MM.1S (cell line): ENCODE measurements around the gene MINDY3.

Experiments used
- EZH2 ChIP-seq: fragments of 300-600 bp; sonication (generic); optimal IDR thresholded peaks from 2 replicates; pipeline ENCODE3; 2017; ENCODE audit warnings: low read depth, mild to moderate bottlenecking, antibody characterized with exemption, low read length, mixed read lengths
- EZH2phosphoT487 ChIP-seq: fragments of 300-600 bp; sonication (generic); IDR thresholded peaks from 2 replicates; pipeline ENCODE4 v1.6.1; 2018; ENCODE audit warnings: antibody characterized with exemption, low read length
- TF ChIP-seq, protein P1 (sequence below): fragments of 300-600 bp; sonication (generic); IDR thresholded peaks from 2 replicates; pipeline ENCODE4 v1.5.1; 2016; ENCODE audit warnings: antibody characterized with exemption, low read length, mixed read lengths

DNA sequence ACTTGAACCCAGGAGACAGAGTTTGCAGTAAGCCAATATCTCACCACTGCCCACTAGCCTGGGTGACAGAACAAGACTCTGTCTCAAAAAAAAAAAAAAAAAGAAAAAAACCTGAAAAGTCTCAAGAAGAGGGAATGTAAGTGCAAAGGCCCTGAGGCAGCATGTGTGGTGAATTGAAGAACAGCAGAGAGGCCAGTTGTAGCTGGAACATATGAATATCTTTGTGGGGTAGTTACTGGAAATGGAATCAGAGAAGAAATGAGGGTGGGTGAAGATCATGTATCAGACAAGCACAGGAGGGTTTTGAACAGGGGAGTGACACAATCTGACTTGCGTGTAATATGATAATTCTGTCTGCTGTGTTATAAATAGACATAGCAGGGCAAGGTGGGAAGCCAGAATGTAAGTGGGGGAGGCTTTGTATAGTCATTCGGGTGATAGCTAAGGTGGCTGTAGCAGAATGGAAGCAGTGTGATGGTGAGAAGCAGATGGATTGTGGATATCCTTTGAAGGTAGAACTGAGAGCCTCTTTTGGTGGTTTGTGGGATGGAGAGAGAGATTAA is 95.3 kb downstream of the MINDY3 start:
- TF ChIP-seq, protein P1, sequence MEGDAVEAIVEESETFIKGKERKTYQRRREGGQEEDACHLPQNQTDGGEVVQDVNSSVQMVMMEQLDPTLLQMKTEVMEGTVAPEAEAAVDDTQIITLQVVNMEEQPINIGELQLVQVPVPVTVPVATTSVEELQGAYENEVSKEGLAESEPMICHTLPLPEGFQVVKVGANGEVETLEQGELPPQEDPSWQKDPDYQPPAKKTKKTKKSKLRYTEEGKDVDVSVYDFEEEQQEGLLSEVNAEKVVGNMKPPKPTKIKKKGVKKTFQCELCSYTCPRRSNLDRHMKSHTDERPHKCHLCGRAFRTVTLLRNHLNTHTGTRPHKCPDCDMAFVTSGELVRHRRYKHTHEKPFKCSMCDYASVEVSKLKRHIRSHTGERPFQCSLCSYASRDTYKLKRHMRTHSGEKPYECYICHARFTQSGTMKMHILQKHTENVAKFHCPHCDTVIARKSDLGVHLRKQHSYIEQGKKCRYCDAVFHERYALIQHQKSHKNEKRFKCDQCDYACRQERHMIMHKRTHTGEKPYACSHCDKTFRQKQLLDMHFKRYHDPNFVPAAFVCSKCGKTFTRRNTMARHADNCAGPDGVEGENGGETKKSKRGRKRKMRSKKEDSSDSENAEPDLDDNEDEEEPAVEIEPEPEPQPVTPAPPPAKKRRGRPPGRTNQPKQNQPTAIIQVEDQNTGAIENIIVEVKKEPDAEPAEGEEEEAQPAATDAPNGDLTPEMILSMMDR = no peak
- TF ChIP-seq EZH2 = no peak
- TF ChIP-seq EZH2phosphoT487 = no peak
